ENCODE measurements around the gene AFF3. TPM values are rescaled to one million over a fixed set of nuclear protein-coding genes. Genes with fewer than 3 reads are reported as not detected.

Gene AFF3
- total and polyA plus RNA-seq, 10 of the 15 experiments (the other 5 are each of a cell fraction or from before 2014, with no cell fraction given): 0.26 to 5.5 (median 3.0) TPM

DNA sequence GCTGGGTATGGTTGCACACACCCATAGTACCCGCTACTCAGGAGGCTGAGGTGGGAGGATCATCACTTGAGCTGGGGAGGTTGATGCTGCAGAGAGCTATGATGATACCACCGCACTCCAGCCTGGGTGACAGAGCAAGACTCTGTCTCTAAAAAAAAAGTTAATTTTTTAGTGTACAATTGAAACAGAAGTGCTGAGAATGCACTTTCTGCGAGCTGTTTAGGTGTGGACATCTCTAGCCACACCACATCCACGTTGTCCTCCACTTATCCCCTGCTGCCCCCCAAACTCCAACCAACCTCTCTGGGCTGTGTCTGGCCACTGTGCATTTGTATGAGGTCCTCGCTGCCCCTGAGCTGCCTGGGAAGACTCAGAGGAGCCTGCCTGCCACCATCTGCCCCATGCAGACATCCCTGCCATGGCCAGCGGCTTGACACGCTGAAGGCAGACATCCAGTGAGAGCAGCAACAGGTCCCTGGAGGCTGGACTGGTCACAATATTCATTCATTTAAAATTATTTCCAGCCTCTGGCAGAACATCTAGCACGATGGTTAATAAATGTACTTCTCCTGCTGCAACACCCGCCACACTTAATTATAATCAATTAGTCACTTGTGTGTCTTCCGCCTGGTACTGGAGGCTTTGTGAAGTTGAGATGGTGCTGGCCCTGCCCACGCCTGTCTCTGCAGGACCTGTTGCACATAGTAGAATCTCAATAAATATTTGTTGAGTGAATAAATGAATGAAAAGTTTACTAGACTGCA lies 3.7 kb upstream of the AFF3 start (continued):
- TF ChIP-seq, protein P1, sequence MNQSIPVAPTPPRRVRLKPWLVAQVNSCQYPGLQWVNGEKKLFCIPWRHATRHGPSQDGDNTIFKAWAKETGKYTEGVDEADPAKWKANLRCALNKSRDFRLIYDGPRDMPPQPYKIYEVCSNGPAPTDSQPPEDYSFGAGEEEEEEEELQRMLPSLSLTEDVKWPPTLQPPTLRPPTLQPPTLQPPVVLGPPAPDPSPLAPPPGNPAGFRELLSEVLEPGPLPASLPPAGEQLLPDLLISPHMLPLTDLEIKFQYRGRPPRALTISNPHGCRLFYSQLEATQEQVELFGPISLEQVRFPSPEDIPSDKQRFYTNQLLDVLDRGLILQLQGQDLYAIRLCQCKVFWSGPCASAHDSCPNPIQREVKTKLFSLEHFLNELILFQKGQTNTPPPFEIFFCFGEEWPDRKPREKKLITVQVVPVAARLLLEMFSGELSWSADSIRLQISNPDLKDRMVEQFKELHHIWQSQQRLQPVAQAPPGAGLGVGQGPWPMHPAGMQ (IDR thresholded peaks at IDR 0.05; ENCODE audit: borderline replicate concordance): no peak
- no peak for TF ChIP-seq HDAC6 (IDR thresholded peaks at IDR 0.05; ENCODE audit: unreplicated experiment)

GRCh38 chr2:100143286-100143685 lies 896 bp upstream of the AFF3 start:
- ATAC-seq (no peak), DNase-seq (ENCODE audit: low read depth, low spot score) (no peak), FAIRE-seq (no peak)
- Histone ChIP-seq H3K9me3 (replicated peaks; ENCODE audit: control insufficient read depth, insufficient read depth, low read length) (peaks cover 13% of the 10 kb centered on the region; the same call in 2 of the 3 replicates), H3K36me3 (ENCODE audit: control insufficient read depth in 2 of 2, insufficient read depth in 2 of 2, low read length in 1 of 2) (no peaks in the 10 kb centered on the region), H4K20me1 (ENCODE audit: control insufficient read depth, insufficient read depth) (no peaks in the 10 kb centered on the region; the same call in 1 of the 2 replicates), H3K4me3 (no peak overlapping the region), H3K27me3 (replicated peaks in 1 of 2; ENCODE audit: control insufficient read depth in 2 of 2, insufficient read depth in 2 of 2, low read length in 1 of 2) (peaks cover 0 to 3% of the 10 kb centered on the region in 2 experiments; a peak in 1 of 4 replicates), H3K4me1 (ENCODE audit: control insufficient read depth, insufficient read depth, low read length) (peaks cover 17% of the 10 kb centered on the region), H2AFZ (ENCODE audit: control insufficient read depth, low read depth, low read length) (no peak overlapping the region), H3K9ac (ENCODE audit: control insufficient read depth, insufficient read depth, low read length) (no peak overlapping the region), H3K4me2 (ENCODE audit: control insufficient read depth, insufficient read depth) (no peak overlapping the region), H3K27ac (ENCODE audit: control insufficient read depth, insufficient read depth) (no peak overlapping the region; the same call in 1 of the 2 replicates), H3K79me2 (ENCODE audit: control insufficient read depth, insufficient read depth, low read length) (no peaks in the 10 kb centered on the region; the same call in none of the 2 replicates)
- ChIA-PET RAD21 (ENCODE audit: unreplicated experiment) (no interaction called here), SMC1A (ENCODE audit: uncharacterized antibody, unreplicated experiment) (no interaction called here), CTCF (no interaction called here), POLR2A (no interaction called here)
- 55% methylated on average over 6 of the region's 6 CpGs for WGBS (ENCODE audit: insufficient coverage, insufficient replicate concordance, low lambda C conversion rate, missing lambda C conversion rate)
- intact Hi-C loops (cut with micrococcal nuclease; ENCODE audit: unreplicated experiment): loop anchor here (2.0 kb wide), 1 partner anchor 104 kb away; no protein-coding TSS in a partner anchor
- BruUV-seq (replicated peaks): no TSS peak
- in situ Hi-C loops (cut with MboI): no loop called here
- TF ChIP-seq RAD51 (IDR thresholded peaks at IDR 0.05): no peak
- TF ChIP-seq ZZZ3 (IDR thresholded peaks at IDR 0.05; ENCODE audit: control insufficient read depth, insufficient read length, low read depth): no peak
- TF ChIP-seq RUNX3 (IDR thresholded peaks at IDR 0.05; ENCODE audit: low read length): no peak
- no peak for TF ChIP-seq ZNF384 (IDR thresholded peaks at IDR 0.05; ENCODE audit: borderline replicate concordance, low read depth, low read length)
- no peak for TF ChIP-seq CEBPB (IDR thresholded peaks at IDR 0.05; ENCODE audit: borderline replicate concordance in 1 of 2, low read depth in 2 of 2, low read length in 2 of 2)
- TF ChIP-seq BACH1 (IDR thresholded peaks at IDR 0.05; ENCODE audit: borderline replicate concordance): no peak
- no peak for TF ChIP-seq CBX5 (IDR thresholded peaks at IDR 0.05; ENCODE audit: low read depth)
- TF ChIP-seq, protein P2, sequence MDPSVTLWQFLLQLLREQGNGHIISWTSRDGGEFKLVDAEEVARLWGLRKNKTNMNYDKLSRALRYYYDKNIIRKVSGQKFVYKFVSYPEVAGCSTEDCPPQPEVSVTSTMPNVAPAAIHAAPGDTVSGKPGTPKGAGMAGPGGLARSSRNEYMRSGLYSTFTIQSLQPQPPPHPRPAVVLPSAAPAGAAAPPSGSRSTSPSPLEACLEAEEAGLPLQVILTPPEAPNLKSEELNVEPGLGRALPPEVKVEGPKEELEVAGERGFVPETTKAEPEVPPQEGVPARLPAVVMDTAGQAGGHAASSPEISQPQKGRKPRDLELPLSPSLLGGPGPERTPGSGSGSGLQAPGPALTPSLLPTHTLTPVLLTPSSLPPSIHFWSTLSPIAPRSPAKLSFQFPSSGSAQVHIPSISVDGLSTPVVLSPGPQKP (IDR thresholded peaks at IDR 0.05; ENCODE audit: low read depth, low read length): no peak
- no peak for TF ChIP-seq STAT1 (conservative IDR thresholded peaks at IDR 0.05)
- no peak for TF ChIP-seq BCL11A (IDR thresholded peaks at IDR 0.05; ENCODE audit: low read depth, low read length)
- no peak for TF ChIP-seq YY1 (IDR thresholded peaks at IDR 0.05; ENCODE audit: low read depth, low read length)
- no peak for TF ChIP-seq ASH2L (IDR thresholded peaks at IDR 0.05; ENCODE audit: borderline replicate concordance, low read depth)
- TF ChIP-seq SKIL (IDR thresholded peaks at IDR 0.05; ENCODE audit: low read depth, poor library complexity, severe bottlenecking): no peak

Data from GM12878 (cell line).